ENCODE data around the gene EIF4EBP3. TPM values are rescaled to one million over a fixed set of nuclear protein-coding genes. Genes with fewer than 3 reads are reported as not detected.

EIF4EBP3 gene
- total and polyA plus RNA-seq, 9 of the 15 experiments (the other 6 are each of a cell fraction or from before 2014, with no cell fraction given): 1.3 to 7.5 (median 3.8) TPM

GRCh38 chr5:140547508-140548299, at the start of gene EIF4EBP3 (continued):
- TF ChIP-seq ZNF282 (CRISPR knock-in tag; IDR thresholded peaks at IDR 0.05) (no peak), POLR2G (IDR thresholded peaks at IDR 0.05; ENCODE audit: low read depth, low read length) (peak; percentile 93), NR4A1 (CRISPR knock-in tag; IDR thresholded peaks at IDR 0.05) (no peak), NR4A1 (tag; IDR thresholded peaks at IDR 0.05) (0 out of 2 replicates have a peak, but pooled peaks have one; percentile 30), ZMIZ1 (IDR thresholded peaks at IDR 0.05; ENCODE audit: low read depth in 2 of 2, low read length in 2 of 2) (0 out of 4 replicates have a peak, but pooled peaks of 1 of the 2 experiments have one; percentile 40), TFAP4 (CRISPR knock-in tag; IDR thresholded peaks at IDR 0.05; ENCODE audit: borderline replicate concordance) (peak; percentile 93), KLF10 (CRISPR knock-in tag; IDR thresholded peaks at IDR 0.05) (no peak), ELF1 (tag; IDR thresholded peaks at IDR 0.05) (no peak), BDP1 (IDR thresholded peaks at IDR 0.05; ENCODE audit: insufficient read depth, insufficient read length) (no peak), COPS2 (conservative IDR thresholded peaks at IDR 0.05) (no peak), CHD7 (IDR thresholded peaks at IDR 0.05; ENCODE audit: low read depth, low read length) (no peak)
